GM18511 (cell line): Measurements from ENCODE around the gene SLC4A5.
"Not testable (repeated sequence)": the region's sequence is repeated elsewhere in the genome, so short reads cannot be mapped to it uniquely, and the experiment has no call there.

Experiments used
- ATAC-seq: cut with Tn5 transposase; IDR thresholded peaks from one replicate; pipeline ENCODE4 v1.9.1; 2021; ENCODE audit warnings: mild to moderate bottlenecking, moderate library complexity; ENCODE audit not compliant: unreplicated experiment

SLC4A5 gene

DNA sequence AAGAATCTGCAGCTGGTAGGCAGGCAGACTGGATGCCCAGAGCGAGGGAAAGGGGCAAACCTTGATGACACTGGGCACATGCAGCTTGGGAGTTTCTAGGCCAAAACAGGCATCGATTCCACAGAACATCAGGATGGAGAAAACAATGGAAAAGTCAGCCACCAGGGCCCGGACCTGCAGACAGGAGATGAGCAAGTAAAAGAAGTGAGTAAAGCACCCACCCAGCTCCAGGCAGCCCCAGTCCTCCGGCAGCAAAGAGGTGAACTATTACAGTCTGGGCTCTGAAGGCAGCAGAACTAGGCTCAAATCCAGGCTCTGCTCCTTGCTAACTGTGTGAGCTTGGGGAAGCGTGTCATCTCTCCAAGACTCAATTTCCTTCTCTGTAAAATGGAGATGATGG, 108.2 kb downstream of the SLC4A5 start:
- ATAC-seq, result no peak

DNA sequence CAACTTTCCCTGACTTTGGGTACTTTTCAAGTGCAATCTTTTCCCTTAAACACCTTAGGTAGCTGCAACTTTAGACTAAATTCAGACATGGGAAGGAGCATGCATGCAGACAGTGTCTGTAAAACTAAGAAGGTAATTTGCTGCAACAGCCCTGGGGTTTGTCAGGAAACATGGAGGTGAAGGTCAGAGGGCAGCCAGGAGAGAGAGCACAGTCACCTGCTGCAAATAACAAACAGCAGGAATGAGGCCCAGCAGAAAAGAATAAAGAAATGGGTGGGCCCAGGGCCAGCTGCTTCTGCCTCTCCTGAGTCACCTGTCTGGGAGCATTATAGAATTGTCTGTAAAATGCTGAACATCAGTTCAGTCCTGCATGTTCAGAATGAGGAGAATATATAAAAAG, 109.6 kb downstream of the SLC4A5 start:
- no peak for ATAC-seq

DNA sequence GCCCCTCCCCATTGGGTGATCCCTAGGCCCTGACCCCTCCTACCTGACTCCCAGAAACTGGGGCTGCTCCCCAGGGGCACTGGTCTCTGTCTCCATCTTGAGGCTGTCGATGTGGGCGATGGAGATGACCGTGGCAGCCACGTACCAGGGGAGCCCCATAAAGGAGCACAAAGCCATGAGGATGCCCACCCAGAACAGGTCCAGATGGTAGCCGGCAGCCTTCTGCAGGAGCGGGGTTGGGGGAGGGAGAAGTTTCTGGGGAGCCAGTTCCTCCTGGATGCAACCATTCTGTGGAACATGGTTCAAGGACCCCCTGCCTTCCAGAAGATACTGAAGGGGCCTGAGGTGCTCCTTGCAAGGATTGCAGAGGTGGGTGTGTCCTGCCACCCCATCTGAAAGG, 110.8 kb downstream of the SLC4A5 start:
- ATAC-seq, result no peak

DNA sequence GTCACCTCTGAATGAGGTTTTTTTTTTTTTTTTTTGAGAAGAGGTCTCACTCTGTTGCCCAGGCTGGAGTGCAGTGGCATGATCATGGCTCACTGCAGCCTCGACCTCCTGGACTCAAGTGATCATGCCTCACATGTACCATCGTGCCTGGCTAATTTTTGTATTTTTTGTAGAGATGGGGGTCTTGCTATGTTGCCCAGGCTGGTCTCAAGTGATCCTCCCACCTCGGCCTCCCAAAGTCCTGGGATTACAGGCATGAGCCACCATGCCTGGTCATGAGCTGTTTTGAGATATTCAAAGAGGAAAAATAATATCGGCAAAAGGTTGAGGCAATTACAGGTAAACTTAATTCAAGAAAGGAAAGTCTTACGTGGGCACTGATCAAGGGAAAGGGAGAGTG, 113.4 kb downstream of the SLC4A5 start:
- ATAC-seq, result not testable (repeated sequence)

DNA sequence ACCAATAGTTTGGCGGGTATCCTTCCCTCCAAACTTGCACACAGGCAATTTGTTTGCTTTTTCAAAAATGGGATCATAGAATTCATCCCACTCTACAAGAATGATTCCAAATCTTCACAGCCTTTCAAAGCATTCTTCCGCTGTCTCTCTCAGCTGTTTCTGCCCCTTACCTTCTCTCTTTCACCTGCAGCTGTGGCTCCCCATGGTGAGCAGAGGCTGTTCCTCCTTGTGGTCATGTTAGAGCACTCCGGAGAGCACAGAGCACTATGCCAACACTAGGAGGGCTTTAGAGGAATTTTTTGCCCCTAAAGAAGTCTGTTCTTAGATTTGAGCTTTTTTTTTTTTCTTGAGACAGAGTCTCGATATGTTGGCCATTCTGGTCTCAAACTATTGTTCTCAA, 114.4 kb downstream of the SLC4A5 start:
- no peak for ATAC-seq

DNA sequence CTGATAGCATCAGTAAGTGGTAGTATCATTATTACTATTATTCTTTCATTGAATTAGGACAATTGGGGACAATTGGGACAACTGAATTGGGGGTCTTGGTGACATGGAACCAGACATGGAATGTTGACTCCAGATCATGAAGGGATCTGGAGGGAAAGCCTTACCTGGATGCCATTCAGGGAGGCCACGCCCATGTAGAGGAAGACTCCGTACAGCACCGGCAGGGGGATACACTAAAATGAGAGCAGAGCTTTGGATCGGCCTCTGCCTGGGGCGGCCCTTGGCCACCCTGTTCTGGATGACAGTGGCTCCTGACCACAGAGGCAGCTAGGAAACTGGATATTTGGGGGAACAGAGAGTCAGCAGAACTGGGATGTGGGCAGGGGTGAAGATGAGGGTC, 115.6 kb downstream of the SLC4A5 start:
- ATAC-seq, result no peak

DNA sequence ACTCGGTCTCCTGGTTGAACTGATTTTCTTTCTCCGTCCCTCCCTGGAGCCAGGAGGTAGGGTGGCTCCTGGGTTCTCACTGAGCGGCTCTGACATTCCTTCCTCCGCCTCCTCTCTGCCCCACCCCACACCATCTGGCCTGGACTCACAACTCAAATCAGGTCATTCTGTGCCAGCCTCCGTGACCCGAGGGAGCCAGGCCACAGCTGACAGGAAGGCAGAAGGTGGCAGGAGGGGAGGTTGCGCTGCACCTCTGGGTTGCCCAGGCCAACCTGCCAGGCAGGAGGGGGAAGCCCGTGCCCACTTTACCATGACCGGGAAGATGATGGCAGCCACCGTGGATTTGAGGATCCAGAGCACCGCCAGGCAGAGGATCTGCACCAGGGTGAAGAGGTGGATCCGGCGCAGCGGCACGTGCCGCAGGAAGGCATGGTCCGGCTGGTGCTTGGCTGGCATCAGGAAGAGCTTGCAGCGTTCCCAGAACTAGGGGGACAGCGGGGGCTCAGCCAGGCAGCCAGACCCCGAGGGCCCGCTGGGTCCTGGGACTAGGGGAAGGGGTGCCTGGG, 116.5 kb downstream of the SLC4A5 start:
- ATAC-seq, result no peak

DNA sequence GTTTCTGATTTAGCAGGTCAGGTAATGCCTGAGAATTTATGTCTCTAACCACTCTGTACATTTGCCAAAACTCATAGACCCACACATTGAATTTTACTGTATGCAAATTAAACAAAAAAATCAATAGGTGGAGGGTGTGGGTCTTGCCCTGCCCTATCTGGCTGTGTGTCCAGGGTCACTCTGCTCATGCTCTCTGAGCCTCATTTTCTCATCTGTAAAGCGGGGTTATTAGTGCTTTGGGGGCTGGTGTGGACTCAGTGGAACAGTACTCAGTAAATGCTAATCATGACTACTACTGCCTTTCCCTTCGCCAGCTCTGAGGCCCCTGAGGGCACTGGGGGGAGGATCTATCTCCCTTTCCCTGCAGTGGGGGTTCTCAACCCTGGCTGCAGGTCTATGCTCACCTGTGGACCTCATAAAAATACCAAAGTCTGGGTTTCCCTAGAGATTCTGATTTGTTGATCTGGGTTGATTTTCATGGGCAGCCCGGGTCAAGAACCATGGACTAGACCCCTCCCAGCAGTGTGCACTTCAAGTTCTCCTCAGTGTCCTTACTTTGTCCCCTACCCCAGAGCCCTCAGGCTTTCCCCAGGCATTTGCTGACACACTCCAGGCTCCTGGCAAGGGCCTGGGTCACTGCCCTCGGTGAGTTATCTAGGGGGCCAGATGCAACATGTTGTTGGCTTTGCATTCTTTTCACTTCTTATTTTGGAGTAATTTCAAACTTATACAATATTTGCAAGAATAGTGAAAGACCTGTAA, 117.3 kb downstream of the SLC4A5 start:
- ATAC-seq, result no peak

DNA sequence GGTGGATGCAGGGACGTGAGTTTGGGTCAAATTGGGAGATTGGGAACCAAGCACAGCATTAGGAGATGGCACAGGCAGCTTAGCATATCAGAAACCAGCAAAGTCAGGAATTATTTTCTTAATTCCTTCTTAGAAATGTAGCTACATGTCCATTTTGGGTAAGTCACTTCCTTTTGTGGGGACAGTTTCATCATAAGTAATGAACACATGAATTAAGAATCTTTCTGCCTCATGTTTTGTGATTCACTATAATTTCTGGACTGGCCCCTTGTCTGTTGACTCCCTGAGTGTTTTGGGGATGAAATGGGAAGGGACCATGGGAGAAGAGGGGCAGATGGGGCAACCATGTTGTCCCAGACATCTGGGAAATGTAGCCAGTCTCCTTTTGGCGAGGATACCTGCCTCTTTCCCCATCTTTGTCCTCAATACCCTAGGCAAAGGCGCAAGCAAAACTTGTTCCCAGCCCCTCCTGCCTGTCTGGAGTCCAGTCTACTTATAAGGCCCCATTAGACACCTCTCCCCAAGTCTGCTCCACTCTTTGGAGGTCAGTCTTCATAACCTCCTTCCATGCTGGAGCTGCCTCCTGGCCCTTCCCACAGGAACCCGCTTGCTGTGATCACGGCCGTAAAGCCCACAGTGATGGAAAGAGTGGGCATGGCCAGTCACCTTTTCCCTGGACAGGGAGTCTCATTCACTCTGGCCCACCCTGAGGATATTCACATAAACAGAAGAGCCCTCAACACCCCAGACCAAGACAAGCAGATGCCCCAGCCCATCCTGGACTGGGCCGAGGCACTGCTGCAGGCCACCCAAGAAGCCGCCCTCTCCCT, 119.1 kb downstream of the SLC4A5 start:
- no peak for ATAC-seq

DNA sequence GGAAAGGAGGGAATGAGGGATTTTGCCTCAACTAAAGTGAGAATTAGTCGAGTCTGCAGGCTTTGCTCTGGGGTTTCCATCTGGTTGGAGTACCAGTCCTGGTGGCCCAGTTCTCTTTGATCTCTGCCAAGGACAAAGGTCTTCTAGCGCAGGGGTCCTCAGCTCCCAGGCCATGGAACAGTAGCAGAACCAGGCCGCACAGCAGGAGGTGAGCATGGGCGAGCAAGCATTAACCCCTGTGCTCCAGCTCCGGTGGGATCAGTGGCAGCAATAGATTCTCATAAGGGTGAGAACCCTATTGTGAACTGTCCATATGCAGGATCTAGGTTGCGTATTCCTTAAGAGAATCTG, 120.9 kb downstream of the SLC4A5 start:
- no peak for ATAC-seq

DNA sequence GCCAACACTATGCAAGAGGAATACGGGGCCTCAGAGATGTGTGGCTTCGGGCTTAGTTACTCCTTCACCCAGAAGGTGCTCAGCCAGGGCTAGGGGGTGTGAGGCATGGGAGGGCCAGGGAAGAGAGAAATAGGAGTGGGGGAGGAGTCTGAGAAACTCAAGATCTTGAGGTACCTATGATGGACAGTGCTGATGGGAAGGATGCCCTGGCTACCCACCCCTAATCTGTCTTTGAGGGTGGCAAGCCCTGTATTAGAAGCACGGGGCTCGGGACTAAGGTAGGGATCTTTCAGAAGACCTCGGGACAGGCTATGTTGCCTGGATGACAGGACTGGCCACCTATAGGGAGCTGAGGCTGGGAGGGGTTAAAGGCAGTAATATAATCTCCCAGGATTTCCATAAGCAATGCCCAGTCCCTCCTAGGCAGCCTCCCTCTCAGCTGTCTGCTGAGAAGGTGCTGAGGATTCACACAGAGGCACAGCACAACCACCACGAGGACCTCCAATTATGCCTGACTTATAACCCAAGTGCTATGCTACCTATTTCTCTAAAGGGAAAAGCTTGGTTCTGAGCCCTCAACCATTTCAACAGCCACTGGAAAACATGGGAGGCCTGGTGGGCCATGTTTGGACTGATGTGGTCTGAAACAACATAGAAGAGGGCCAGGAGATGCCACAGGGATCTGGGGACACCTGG, 121.5 kb downstream of the SLC4A5 start:
- no peak for ATAC-seq

DNA sequence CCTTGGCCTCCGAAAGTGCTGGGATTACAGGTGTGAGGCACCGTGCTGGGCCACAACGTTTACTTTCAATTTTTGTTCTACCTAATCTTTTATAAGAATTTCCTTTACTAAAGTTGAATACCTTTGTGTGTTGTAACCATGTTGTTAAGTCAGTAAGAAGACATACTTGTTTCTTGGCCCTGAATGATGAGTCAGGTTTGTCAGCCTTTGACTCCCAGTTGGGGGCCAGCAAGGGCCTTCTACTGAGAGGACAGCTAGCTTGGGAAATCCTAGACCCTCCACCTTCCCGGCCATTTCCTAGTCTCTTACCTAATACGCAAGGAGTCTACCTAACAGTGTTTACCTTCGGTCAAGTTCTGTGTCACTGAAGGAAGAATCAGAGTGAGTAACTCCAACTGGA, 122.1 kb downstream of the SLC4A5 start:
- ATAC-seq, result no peak

DNA sequence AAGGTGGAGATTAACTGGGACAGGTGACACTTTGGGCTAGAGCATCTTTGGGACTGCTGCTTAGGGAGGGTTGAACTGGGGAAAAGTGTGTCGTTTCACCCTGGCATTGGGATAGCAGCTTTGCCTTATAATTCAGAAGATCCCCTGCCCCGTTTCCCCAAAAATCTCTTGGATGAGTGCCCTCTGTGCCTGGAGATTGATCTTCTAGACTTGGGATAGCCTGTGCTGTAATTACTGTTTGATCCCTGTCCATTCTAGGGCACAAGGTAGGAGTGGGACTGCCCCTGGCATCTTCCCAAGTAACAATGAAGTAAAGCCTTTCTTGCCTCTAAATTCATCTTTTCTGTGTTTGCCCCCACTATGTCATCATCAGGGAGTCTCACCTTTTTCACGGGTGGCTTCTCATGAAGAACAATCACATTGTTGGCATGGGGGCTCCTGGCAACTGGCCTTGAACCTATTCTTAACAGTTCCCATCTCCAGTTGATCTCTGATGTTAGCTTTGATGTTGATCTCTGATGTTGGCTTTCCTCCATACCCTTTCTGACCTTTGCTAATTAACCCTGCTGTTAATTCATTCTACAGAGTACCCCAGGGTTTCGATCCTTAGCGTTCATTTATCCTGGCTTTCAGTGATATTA, 123.2 kb downstream of the SLC4A5 start:
- ATAC-seq, result no peak

DNA sequence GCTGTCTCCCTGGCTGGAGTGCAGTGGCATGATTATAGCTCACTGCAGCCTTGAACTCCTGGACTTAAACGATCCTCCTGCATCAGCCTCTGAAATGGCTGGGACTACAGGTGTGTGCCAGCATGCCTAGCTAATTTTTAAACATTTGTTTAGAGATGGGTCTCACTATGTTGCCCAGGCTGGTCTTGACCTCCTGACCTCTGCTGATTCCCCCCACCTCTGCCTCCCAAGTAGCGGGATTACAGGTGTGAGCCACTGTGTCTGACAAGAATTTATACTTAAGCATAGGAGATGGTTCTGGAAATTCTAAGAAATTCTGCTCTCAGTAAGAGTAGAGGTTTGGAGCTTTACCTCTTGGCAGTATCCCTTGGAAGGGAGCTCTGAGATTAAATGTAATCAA, 126.6 kb downstream of the SLC4A5 start:
- no peak for ATAC-seq

DNA sequence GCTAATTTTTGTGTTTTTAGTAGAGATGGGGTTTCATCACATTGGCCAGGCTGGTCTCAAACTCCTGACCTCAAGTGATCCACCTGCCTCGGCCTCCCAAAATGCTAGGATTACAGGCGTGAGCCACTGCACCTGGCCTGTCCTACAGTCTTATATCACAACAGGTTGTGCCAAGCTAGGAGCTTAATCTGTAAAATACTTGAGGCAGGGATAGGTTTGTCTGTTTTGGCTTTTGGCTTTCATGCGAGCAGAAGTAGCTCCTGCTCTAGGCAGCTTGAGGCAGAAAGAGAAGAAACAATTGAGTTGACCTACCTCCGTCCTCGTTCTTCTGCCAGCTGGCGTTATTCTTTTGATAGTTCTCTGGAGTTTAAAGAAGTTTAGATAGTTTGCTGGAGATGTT, 127.4 kb downstream of the SLC4A5 start:
- ATAC-seq, result not testable (repeated sequence)

DNA sequence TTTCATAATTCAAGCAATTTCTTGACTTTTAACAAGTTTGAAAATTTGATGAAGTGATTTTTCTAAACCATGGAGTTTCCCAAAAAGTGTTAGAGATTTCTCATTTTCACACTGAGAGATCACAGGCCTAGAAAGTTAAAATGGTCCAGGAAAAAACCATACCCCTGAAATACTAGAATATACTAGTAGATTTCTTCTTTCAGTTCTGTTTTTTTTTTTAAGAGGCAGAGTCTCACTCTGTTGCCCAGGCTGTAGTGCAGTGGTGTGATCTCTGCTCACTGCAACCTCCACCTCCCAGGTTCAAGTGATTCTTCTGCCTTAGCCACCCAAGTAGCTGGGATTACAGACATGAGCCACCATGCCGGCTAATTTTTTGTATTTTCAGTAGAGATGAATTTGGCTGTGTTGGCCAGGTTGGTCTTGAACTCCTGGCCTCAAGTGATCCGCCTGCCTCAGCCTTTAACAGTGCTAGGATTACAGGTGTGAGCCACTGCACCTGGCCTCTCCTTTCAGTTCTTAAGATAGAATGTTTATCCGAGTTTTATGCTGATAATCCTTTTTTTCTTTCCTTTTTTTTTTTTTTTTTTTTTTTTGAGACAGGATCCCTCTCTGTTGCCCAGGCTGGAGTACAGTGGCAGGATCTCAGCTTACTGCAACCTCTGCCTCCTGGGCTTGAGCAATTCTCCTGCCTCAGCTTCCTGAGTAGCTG, 130.4 kb downstream of the SLC4A5 start:
- no peak for ATAC-seq

DNA sequence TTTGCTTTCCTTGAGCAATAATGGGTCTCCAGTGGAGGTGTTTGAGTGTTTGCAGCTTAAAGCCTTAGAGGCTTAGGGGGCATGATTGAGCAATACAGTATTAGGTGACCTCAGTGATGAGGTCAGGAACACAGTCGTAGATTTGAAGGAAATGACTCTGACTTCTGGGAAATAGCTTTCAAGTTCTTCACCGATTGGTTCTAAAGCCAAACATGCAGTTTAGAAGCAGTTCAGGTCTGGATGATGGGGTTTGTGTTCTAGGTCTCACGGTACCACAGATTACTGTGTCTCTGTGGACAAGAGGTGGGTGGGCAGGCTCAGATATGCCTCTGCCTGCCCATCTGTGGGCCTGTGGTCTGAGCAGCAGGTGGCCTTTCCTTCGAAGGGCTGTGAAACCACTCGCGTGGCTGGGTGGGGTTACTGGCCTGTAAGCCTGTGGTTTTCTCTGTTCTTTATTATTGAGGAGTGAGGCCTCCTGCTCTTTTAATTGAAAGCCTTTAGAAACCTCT, 137.0 kb downstream of the SLC4A5 start:
- ATAC-seq, result peak; percentile 85

DNA sequence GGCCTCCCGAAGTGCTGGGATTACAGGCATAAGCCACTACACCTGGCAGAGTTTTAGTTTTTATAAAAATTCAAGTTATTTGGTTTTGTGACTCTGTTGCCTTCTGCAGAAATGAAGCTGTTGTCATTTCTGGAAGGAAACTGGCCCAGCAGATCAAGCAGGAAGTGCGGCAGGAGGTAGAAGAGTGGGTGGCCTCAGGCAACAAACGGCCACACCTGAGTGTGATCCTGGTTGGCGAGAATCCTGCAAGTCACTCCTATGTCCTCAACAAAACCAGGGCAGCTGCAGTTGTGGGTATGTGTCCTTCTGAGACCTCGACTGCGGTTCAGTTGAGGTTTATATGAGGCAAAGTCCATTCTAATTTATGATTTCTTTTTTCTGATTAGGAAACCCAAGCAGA, 137.6 kb downstream of the SLC4A5 start:
- ATAC-seq, result peak; percentile 58

DNA sequence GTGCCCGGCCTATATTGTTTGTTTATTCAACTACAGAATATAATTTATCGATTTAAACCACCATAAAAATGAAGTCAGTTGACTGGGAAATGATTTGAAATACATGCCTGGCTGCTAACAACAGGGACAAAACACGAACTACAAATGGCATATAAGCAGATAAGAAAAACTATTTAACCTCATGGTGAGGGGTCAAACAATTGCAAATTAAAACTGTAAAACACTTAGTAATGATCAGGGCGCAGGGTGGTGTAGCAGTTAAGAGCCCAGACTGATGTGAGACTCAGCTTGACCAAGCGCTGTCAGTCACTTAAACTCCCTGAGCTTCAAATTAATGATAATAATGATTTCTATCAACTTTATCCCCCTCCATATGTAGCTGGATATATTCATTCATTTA, 138.1 kb downstream of the SLC4A5 start:
- no peak for ATAC-seq

DNA sequence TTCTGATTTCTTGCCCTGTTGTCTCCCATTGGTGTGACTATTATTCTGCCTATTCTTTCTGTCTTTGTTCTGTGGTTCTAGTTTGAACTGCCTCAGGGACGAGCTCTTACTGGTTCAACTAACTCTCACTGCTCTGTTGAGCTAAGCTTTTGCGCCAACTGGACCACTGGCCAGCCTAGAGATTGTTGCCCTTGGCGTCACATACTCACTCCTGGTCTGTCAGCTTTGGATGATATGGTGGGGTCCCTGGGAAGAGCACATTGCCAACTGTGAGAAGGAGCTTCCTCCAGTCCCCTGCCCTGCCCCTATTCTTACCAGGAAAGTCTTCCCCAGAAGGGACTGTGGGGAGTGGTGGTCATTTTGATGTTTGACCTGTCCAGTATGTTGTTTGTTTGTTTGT, 138.8 kb downstream of the SLC4A5 start:
- ATAC-seq, result no peak
